K562 (cell line): ENCODE data around the gene VPS50. TPM values are rescaled to one million over a fixed set of nuclear protein-coding genes. Genes with fewer than 3 reads are reported as not detected.

Experiments used
- CBFA2T3 ChIP-seq: fragments of 450-650 bp; IDR thresholded peaks from 2 replicates; pipeline ENCODE4 v1.6.1; 2017
- DNMT1 ChIP-seq: fragments of 450-650 bp; IDR thresholded peaks from 2 replicates; pipeline ENCODE4 v1.6.1; 2016; ENCODE audit warnings: antibody characterized with exemption, mild to moderate bottlenecking
- EHMT2 ChIP-seq: fragments of 450-650 bp; IDR thresholded peaks from 2 replicates; pipeline ENCODE4 v1.6.1; 2018; ENCODE audit warnings: antibody characterized with exemption
- EP300 ChIP-seq: IDR thresholded peaks from 2 replicates; pipeline ENCODE4 v1.6.1; 2012; ENCODE audit warnings: low read length, improper control_type of control experiment
- FOXA3 ChIP-seq, 2 experiments: fragments of 450-650 bp in 1 of 2; sonication (generic) in 1 of 2; formaldehyde crosslinking; IDR thresholded peaks in 1 of 2; conservative IDR thresholded peaks in 1 of 2; 2 replicates each; pipeline versions ENCODE4 v1.4.0 to v1.8.0; 2020 to 2022; ENCODE audit warnings: mild to moderate bottlenecking in 2 of 2, missing genetic modification reagents in 1 of 2
- GATA2 ChIP-seq: sonication (generic); formaldehyde crosslinking; IDR thresholded peaks from 2 replicates; pipeline ENCODE4 v1.4.0; 2020; ENCODE audit warnings: mild to moderate bottlenecking, missing genetic modification reagents
- HMGN3 ChIP-seq: IDR thresholded peaks from 2 replicates; pipeline ENCODE4 v1.6.1; 2011; ENCODE audit warnings: borderline replicate concordance, low read depth, mild to moderate bottlenecking, mixed read lengths, low read length; ENCODE audit not compliant: insufficient read length; ENCODE audit errors: extremely low read depth
- ID3 ChIP-seq, 2 experiments: fragments of 250-450 bp in 1 of 2; fragments of 450-650 bp in 1 of 2; sonication (Bioruptor Pico) in 1 of 2; IDR thresholded peaks; 2 replicates each; pipeline versions ENCODE4 v1.6.1 to v1.8.0; 2016 to 2021; ENCODE audit warnings: mild to moderate bottlenecking in 2 of 2, moderate library complexity in 2 of 2, missing compliant biosample characterization in 1 of 2, missing genetic modification characterization in 1 of 2
- L3MBTL2 ChIP-seq: fragments of 450-650 bp; IDR thresholded peaks from 2 replicates; pipeline ENCODE4 v1.6.1; 2016; ENCODE audit warnings: mild to moderate bottlenecking, moderate library complexity
- MLLT1 ChIP-seq, 2 experiments: fragments of 450-650 bp; IDR thresholded peaks; 2 replicates each; pipeline ENCODE4 v1.6.1; 2016
- NFRKB ChIP-seq: fragments of 450-650 bp; IDR thresholded peaks from 2 replicates; pipeline ENCODE4 v1.6.1; 2016; ENCODE audit warnings: low read depth
- PKNOX1 ChIP-seq: fragments of 450-650 bp; IDR thresholded peaks from 2 replicates; pipeline ENCODE4 v1.6.1; 2016
- PML ChIP-seq: IDR thresholded peaks from 2 replicates; pipeline ENCODE4 v1.6.1; 2012; ENCODE audit warnings: low read length, inconsistent platforms
- PTRF ChIP-seq: fragments of 450-650 bp; IDR thresholded peaks from 2 replicates; pipeline ENCODE4 v1.6.1; 2016; ENCODE audit warnings: mild to moderate bottlenecking, missing genetic modification characterization, missing compliant biosample characterization
- RCOR1 ChIP-seq, 2 experiments: IDR thresholded peaks; 2 replicates each; pipeline ENCODE4 v1.6.1; 2012; ENCODE audit warnings: low read depth in 2 of 2, low read length in 2 of 2, borderline replicate concordance in 1 of 2, improper control_type of control experiment in 1 of 2
- SIN3A ChIP-seq, 2 experiments: fragments of 150-350 bp in 1 of 2; IDR thresholded peaks; 2 replicates each; pipeline ENCODE4 v1.6.1; 2011 to 2016; ENCODE audit warnings: borderline replicate concordance in 2 of 2, low read depth in 2 of 2, low read length in 2 of 2, mild to moderate bottlenecking in 2 of 2, moderate library complexity in 2 of 2; ENCODE audit not compliant: control insufficient read depth in 1 of 2
- SMARCA4 ChIP-seq: fragments of 450-650 bp; IDR thresholded peaks from 2 replicates; pipeline ENCODE4 v1.6.1; 2016
- TBL1XR1 ChIP-seq, 2 experiments: IDR thresholded peaks; 2 replicates each; pipeline ENCODE4 v1.6.1; 2012; ENCODE audit warnings: improper control_type of control experiment in 2 of 2, low read length in 2 of 2, mild to moderate bottlenecking in 1 of 2
- TBP ChIP-seq: optimal IDR thresholded peaks from 2 replicates; pipeline ENCODE3; 2011; ENCODE audit warnings: low read depth, low read length, improper control_type of control experiment
- TEAD4 ChIP-seq, 2 experiments: sonication (generic) in 1 of 2; formaldehyde crosslinking in 1 of 2; IDR thresholded peaks; 2 replicates each; pipeline versions ENCODE4 v1.6.1 to v1.8.0; 2012 to 2022; ENCODE audit warnings: borderline replicate concordance in 1 of 2, inconsistent platforms in 1 of 2, low read length in 1 of 2, mild to moderate bottlenecking in 1 of 2, missing genetic modification reagents in 1 of 2
- ZBTB1 ChIP-seq: sonication (generic); formaldehyde crosslinking; IDR thresholded peaks from 2 replicates; pipeline ENCODE4 v1.8.1; 2023; ENCODE audit warnings: missing genetic modification reagents, low read depth, mild to moderate bottlenecking, borderline replicate concordance
- polyA plus RNA-seq, 8 experiments: library from polyadenylated mRNA; depleted of rRNA in 4 of 8; stranded (reverse) in 5 of 8; unstranded in 3 of 8; fragments of >200 nt; fragmentation: Nextera tagmentation in 2 of 8; fragmentation: Illumina TruSeq in 1 of 8; extraction: Ambion mirVana in 2 of 8; extraction: Trizol in 1 of 8; gene quantifications; 2 replicates each; pipeline versions ENCODE4 v1.2.1 to v1.2.3, GENCODE V29; 2011 to 2014; ENCODE audit warnings: inconsistent platforms in 1 of 8, missing spikeins in 1 of 8
- total RNA-seq, 7 experiments: library from RNA; depleted of rRNA in 6 of 7; stranded (reverse); fragments of >200 nt in 6 of 7; fragmentation: Illumina TruSeq in 2 of 7; extraction: Trizol in 2 of 7; gene quantifications; 2 replicates each; pipeline versions ENCODE4 v1.2.1 to v1.2.3, GENCODE V29; 2011 to 2021; ENCODE audit warnings: low replicate concordance in 1 of 7

Gene VPS50
- total and polyA plus RNA-seq, 9 of the 15 experiments (the other 6 are each of a cell fraction or from before 2014, with no cell fraction given) = 10.5 to 29.4 (median 15.8) TPM

GRCh38 chr7:93218997-93219827, 13.0 kb upstream of the VPS50 start (continued):
- TF ChIP-seq PKNOX1 (peak; percentile 28; the same call in 1 of the 2 replicates), GATA2 (CRISPR knock-in tag) (peak; percentile 65), TBL1XR1 (IDR thresholded peaks at IDR 0.05; ENCODE audit: low read length in 2 of 2) (peak in 1 of 2 experiments; percentile 48; a peak in 1 of 4 replicates), PTRF (no peak), FOXA3 (CRISPR knock-in tag; conservative IDR thresholded peaks at IDR 0.05 in 1 of 2, IDR thresholded peaks at IDR 0.05 in 1 of 2) (0 out of 4 replicates have a peak, but pooled peaks of 1 of the 2 experiments have one; percentile 4), HMGN3 (no peak), EP300 (peak; percentile 65), NFRKB (no peak), DNMT1 (no peak), TBP (peak; percentile 42), SMARCA4 (peak; percentile 69), EHMT2 (peak; percentile 25; the same call in 1 of the 2 replicates), PML (peak; percentile 48; the same call in 1 of the 2 replicates), MLLT1 (IDR thresholded peaks at IDR 0.05) (0 out of 4 replicates have a peak, but pooled peaks of 1 of the 2 experiments have one; percentile 20), SIN3A (IDR thresholded peaks at IDR 0.05; ENCODE audit: borderline replicate concordance in 2 of 2, control insufficient read depth in 1 of 2, low read depth in 2 of 2, low read length in 2 of 2) (no peak), RCOR1 (IDR thresholded peaks at IDR 0.05; ENCODE audit: borderline replicate concordance in 1 of 2, low read depth in 2 of 2, low read length in 2 of 2) (peak in 1 of 2 experiments; percentile 4; a peak in 1 of 4 replicates), ZBTB1 (CRISPR knock-in tag) (no peak), L3MBTL2 (0 out of 2 replicates have a peak, but pooled peaks have one; percentile 8), TEAD4 (IDR thresholded peaks at IDR 0.05; ENCODE audit: low read length) (peak; percentile 85), TEAD4 (CRISPR knock-in tag; IDR thresholded peaks at IDR 0.05; ENCODE audit: borderline replicate concordance) (no peak), CBFA2T3 (peak; percentile 41), ID3 (CRISPR knock-in tag; IDR thresholded peaks at IDR 0.05) (no peak), ID3 (tag; IDR thresholded peaks at IDR 0.05) (no peak)
